HG02938 (cell line): ENCODE results near the gene FAM117B.

ENCODE experiments used
- ATAC-seq: cut with Tn5 transposase; IDR thresholded peaks from one replicate; pipeline ENCODE4 v1.9.1; 2021; ENCODE audit warnings: mild to moderate bottlenecking, moderate library complexity; ENCODE audit not compliant: unreplicated experiment

Gene FAM117B

GRCh38 chr2:202634556-202635427, at the start of gene FAM117B:
FAM117B (plus strand) TSS chr2:202634969; CDS start chr2:202635188, 219 bp downstream.
- ATAC-seq: peak; percentile 88

DNA sequence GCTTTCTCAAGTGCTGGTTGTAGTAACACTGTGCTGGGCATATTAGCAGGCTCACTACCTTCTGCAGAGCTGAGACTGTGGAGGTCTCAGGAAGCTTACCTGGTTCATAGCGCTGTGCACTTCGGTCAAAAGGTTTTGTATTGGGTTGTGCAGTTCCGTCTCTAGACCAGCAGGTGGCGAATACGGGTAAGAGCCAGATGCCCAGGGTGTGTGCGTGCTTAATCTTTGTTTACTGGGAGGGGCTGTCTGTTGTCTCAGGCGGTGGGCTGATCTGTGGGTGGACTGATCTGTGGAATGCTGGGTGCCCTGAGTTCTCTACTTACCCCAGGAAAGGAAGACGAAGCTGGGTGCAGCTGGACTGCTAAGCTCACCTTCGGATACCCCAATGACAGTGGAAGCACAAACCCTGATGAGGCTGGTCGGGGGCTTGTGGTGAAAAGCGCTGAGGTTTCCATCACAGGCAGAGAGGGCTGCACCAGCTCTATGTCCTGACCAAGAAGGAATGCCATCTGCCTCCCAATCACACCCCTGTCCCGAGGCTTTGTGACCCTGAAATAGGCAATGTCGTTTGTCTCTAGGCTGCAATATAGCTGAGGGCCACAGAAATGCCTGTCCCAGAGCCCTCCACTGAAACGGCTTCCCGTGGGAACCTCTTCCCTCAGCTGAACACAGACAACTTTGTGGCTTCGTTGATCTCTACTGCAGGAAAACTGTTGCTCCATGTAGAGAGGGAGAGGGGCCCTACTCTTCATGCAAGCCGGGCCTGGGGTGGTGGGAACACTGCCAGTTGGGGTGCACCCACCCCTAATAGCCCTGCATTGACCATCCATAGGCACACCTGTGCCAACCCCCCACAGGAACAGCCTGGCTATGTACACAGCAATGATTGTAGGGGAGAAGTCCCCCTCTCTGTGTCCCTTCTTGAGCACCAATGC, 45.9 kb upstream of the FAM117B start:
- peak; percentile 81 for ATAC-seq

GRCh38 chr2:202589582-202589949, 45.2 kb upstream of the FAM117B start:
- no peak for ATAC-seq

- ATAC-seq: no peak
These were observed 42.2 kb upstream of the FAM117B start for GRCh38 chr2:202592566-202592965.

DNA sequence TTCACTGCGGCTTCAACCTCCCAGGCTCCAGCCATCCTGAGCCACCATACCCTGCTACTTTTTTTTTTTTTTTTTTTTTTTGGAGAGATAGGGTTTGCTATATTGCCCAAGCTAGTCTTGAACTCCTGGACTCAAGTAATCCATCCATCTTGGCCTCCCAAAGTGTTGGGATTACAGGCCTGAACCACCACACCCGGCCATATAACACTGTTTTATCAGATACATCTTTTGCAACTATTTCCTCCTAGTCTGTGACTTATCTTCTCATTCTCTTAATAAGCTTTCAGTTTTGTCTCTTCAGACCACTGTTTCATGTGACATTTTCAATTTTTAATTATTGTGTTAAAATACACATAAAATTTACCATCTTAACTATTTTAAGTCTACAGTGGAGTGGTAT, 35.7 kb upstream of the FAM117B start:
- no peak for ATAC-seq

GRCh38 chr2:202599911-202600310, 34.9 kb upstream of the FAM117B start:
- no peak for ATAC-seq

DNA sequence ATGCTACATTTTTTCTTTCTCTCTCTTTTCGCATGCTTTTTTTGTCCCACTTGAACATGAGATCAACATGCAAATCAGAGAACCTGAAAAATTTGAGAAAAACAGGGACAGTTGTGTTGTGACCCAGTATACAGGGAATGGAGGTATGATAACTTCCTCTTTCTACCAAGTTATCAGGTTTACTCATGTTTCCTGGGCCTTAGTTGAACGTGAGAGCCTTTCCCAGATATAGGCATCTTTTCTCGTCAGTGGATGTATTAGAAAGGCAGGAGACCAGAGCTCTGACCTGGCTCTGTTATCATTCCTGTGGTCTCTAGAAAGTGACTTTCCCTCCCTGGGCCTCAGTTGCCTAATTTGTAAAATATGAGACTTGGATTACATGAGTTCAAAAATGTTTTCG, 30.1 kb upstream of the FAM117B start:
- ATAC-seq: no peak

DNA sequence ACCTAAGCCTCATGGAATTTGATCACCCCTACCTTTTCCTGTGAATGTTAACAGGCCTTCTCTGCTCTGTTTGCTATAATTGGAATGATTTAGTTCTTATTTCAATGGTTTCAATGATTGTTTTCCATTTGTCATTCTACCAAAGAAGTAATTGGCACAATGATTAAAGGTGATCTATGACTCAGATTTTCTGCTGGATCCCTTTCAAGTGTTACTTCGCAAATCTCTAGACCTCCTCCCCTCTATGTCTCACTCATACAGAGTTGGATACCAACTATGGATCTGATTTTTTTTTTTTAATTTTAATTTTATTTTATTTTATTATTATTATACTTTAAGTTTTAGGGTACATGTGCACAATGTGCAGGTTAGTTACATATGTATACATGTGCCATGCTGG, 29.6 kb upstream of the FAM117B start:
- ATAC-seq: no peak

DNA sequence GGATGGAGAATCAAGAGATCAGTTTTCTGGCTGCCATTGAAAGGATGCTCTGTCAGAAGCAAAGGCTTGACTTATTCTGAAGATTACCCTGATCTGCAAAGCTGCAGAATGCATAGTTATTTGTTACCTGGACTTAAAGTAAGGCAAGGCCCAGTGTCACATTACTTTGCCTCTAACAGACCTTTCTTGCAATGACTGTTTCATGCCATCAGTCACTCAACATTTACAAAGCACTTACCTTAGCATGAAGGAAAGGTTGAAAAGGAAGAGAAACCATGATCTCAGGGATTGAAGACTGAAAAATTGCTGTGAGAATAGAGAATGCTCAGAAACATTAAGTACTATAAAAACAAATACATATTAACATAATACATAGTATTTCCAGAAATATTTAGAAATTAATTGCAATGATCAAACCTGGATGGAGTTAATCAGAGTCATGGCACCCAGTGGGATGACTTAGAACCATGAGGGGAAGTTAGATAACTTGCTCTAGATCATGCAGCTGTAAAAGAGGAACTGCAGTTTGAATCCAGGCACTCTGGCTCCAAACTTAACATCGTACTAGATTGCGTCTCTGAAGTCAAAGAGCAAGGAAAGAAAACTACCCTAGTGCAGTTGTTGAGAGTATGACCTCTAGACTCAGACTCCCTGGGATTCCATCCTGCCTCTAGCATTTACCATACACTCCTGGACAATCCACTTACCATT, 26.5 kb upstream of the FAM117B start:
- ATAC-seq: no peak

DNA sequence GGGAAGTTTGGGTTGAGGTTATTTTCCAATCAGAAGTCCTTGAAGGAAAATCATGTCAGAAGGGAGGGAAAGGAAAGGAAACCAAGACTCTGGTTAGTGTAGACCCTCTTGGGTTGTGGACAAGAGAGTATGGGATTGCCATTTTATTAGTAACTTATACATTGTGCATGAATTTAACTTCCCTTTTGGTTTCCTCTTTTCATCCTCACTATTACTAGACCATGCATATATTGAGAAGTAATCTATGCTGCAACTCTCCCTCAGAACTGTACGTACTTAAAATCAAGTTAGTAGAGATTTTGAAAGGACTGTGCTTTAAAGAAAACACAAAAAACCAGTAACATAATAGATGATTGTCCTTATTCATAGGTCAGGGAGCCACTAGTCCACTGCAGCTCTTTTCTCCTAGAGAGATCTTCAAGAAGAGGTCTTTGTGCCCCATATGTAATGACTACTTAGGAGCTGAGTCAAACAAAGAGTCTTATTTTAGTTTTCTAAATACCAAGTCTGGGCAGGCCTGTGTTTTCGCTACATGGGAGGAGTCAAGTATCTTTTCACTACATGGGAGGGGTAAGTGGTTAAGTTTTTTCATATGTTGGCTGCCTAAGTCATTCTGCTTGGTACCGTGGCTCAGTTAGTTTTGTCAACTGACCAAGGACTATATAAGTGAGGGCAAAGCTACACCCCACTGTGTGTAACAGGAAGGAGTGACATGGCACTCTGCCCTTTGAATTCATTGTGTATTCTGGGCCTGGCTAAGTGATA, 25.2 kb upstream of the FAM117B start:
- peak; percentile 95 for ATAC-seq

DNA sequence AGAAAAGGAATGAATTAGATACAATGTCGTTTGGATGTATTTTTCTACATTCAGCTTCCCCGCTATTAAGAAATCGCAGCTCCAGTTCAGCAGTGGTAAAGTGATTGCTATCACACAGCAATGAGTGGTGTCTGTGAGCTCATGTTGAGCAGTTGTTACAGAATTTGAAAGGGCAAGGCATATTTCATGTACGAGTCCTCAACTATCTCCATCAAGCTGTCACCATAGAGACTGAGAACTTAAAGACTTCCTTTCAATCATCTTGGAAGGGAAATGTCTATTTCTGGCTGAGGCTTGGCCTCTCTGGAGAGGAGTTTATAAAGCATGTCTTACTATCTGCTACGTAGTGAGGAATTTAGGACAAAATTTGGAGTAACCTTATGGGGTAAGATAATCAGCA, 24.4 kb upstream of the FAM117B start:
- no peak for ATAC-seq

GRCh38 chr2:202612145-202612544, 22.6 kb upstream of the FAM117B start:
- no peak for ATAC-seq

- no peak for ATAC-seq
These were observed 21.3 kb upstream of the FAM117B start for GRCh38 chr2:202613479-202613878.

DNA sequence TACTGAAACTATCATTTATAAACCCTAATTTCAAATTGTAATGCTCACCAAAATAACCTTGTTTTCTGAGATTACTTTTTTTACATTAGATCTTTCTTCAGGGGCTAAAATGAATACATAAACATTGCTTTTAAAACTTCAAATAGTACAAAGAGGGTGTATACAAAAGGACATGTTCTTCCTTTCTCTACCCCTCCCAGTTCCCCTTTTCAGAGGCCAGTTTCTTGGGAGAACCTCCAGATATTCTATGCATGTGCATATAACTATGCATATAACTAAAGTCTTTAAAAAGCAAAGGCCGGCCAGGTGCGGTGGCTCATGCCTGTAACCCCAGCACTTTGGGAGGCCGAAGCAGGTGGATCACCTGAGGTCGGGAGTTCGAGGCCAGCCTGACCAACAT, 10.6 kb upstream of the FAM117B start:
- ATAC-seq: no peak

- no peak for ATAC-seq
These were observed 7.7 kb upstream of the FAM117B start for GRCh38 chr2:202627042-202627441.

DNA sequence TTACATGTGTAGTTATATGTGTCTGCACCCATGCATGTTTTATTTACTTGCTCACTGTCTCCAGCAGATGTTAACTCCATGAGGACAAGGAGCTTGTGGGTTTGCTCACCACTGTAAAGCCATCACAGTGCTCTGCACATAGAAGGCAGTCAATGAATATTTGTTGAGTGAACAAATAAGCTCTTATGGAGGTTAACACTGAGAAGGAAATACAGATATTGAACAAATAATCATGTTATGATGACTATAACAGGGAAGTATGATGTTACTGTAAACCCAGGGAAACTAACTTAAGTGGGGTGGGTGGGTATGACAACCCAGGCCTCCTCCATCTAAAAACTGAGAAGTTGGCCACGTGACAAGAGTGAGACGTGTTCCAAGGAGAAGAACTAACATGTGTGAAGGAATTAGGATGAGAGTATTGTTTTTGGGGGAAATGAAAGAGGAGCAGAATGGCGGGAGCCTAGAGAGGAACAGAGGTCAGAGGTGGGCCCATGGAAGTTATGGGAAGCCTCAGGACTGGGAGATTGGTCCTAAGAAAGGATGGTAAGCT, 6.0 kb upstream of the FAM117B start:
- ATAC-seq: no peak

- no peak for ATAC-seq
These were observed 2.0 kb upstream of the FAM117B start for GRCh38 chr2:202632682-202633290.

GRCh38 chr2:202633470-202633869, 1.3 kb upstream of the FAM117B start:
- ATAC-seq: no peak

- peak; percentile 47 for ATAC-seq
These were observed 851 bp downstream of the FAM117B start for GRCh38 chr2:202635428-202636212.
